Tibial nerve (tissue), 4 donors: Measurements from ENCODE around the gene GRB10.

Source experiments
- CTCF ChIP-seq, 5 experiments: fragments of 200-600 bp in 3 of 5; fragments of 450-650 bp in 2 of 5; sonication (generic) in 3 of 5; IDR thresholded peaks; one replicate each; pipeline ENCODE4 v1.5.1; 2016 to 2019; ENCODE audit warnings: antibody characterized with exemption in 5 of 5, mild to moderate bottlenecking in 3 of 5, moderate library complexity in 2 of 5
- EP300 ChIP-seq, 2 donors: sonication (generic); formaldehyde crosslinking; IDR thresholded peaks; one replicate each; pipeline ENCODE4 v1.6.1; 2017; ENCODE audit warnings: antibody characterized with exemption in 2 of 2, mild to moderate bottlenecking in 1 of 2
- POLR2A ChIP-seq, 2 donors: fragments of 450-650 bp; IDR thresholded peaks; one replicate each; pipeline ENCODE4 v1.6.1; 2017; ENCODE audit warnings: antibody characterized with exemption in 2 of 2, mild to moderate bottlenecking in 2 of 2, moderate library complexity in 2 of 2

- TF ChIP-seq CTCF (IDR thresholded peaks at IDR 0.05) (no peak), POLR2A (IDR thresholded peaks at IDR 0.05) (no peak), EP300 (IDR thresholded peaks at IDR 0.05) (no peak)
These were observed 98.5 kb downstream of the GRB10 start for GRCh38 chr7:50684011-50684712.
